Measurements from ENCODE around the gene ALDOC. TPM values are rescaled to one million over a fixed set of nuclear protein-coding genes. Genes with fewer than 3 reads are reported as not detected.

ALDOC gene
- total and polyA plus RNA-seq, 2 donors (not counting 1 experiment from before 2014, with no cell fraction given), result 16.7 to 26.6 TPM

DNA sequence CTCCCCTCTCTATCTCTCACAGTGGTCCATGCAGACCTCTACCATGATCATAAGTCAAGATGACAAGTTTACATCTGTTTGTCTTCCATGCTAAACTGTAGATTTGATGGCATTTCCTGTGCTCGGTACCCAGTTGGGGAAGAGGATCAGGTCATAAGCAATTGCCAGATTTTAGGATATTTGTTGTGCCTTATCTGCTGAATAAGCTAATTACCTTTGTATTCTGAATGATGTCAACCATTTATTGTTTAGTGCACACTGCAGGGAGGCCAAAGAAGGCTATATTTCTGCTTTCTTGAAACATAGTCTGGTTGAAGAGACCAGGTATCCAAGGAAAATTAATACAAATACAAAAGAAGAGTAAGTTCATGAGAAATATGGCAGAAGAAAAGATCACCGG lies 5.8 kb upstream of the ALDOC start:
- TF ChIP-seq, protein P1, sequence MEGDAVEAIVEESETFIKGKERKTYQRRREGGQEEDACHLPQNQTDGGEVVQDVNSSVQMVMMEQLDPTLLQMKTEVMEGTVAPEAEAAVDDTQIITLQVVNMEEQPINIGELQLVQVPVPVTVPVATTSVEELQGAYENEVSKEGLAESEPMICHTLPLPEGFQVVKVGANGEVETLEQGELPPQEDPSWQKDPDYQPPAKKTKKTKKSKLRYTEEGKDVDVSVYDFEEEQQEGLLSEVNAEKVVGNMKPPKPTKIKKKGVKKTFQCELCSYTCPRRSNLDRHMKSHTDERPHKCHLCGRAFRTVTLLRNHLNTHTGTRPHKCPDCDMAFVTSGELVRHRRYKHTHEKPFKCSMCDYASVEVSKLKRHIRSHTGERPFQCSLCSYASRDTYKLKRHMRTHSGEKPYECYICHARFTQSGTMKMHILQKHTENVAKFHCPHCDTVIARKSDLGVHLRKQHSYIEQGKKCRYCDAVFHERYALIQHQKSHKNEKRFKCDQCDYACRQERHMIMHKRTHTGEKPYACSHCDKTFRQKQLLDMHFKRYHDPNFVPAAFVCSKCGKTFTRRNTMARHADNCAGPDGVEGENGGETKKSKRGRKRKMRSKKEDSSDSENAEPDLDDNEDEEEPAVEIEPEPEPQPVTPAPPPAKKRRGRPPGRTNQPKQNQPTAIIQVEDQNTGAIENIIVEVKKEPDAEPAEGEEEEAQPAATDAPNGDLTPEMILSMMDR (IDR thresholded peaks at IDR 0.05), result no peak
- TF ChIP-seq EZH2 (IDR thresholded peaks at IDR 0.05; ENCODE audit: borderline replicate concordance, insufficient read depth, low read depth, low read length, poor library complexity, severe bottlenecking), result no peak
- Mint-ChIP-seq H3K27me3 (no peaks in the 10 kb centered on the region), H3K27ac (no peak overlapping the region), H3K4me1 (no peaks in the 10 kb centered on the region), H3K9me3 (ENCODE audit: insufficient read depth) (no peaks in the 10 kb centered on the region), H3K4me3 (no peak overlapping the region)
- POLR2A ChIA-PET, result no interaction called here
- CTCF ChIA-PET, result no interaction called here
- no peak overlapping the region for H2AFZ ChIP-seq (ENCODE audit: insufficient read depth, low read depth, low read length, poor library complexity, severe bottlenecking)
- H4K20me1 ChIP-seq (ENCODE audit: control insufficient read depth, insufficient read depth, low read length, poor library complexity, severe bottlenecking), result no peaks in the 10 kb centered on the region
- H3K27me3 ChIP-seq (replicated peaks in 1 of 4; ENCODE audit: control extremely low read depth in 1 of 4, control insufficient read depth in 3 of 4, insufficient read depth in 4 of 4, low read length in 3 of 4), result no peaks in the 10 kb centered on the region
- H3K9ac ChIP-seq (ENCODE audit: low read length), result no peak overlapping the region
- no peaks in the 10 kb centered on the region for H3K4me1 ChIP-seq (ENCODE audit: control insufficient read depth in 2 of 2, insufficient read depth in 2 of 2, low read length in 2 of 2)
- no peak overlapping the region for H3K4me2 ChIP-seq (replicated peaks; ENCODE audit: low read depth, low read length, poor library complexity, severe bottlenecking)
- intact Hi-C loops (cut with micrococcal nuclease), result no loop called here
- no peaks in the 10 kb centered on the region for H3K9me3 ChIP-seq (ENCODE audit: control extremely low read depth in 1 of 3, control insufficient read depth in 2 of 3, insufficient read depth in 1 of 3, low read length in 2 of 3)
- DNase-seq (no peak), ATAC-seq (ENCODE audit: low read depth) (no peak)
- no peaks in the 10 kb centered on the region for H3K79me2 ChIP-seq (ENCODE audit: control insufficient read depth, insufficient read depth, low read length)
- 100% methylated on average over 1 of the region's 2 CpGs for WGBS (ENCODE audit: insufficient coverage)
- peaks cover 0 to 7% of the 10 kb centered on the region in 2 experiments for H3K36me3 ChIP-seq (replicated peaks in 1 of 2; ENCODE audit: control extremely low read depth in 1 of 2, control insufficient read depth in 1 of 2, extremely low read depth in 1 of 2, insufficient read depth in 2 of 2, low read length in 1 of 2)
- H3K27ac ChIP-seq (ENCODE audit: low read length in 2 of 2), result no peak overlapping the region
- H3K4me3 ChIP-seq (ENCODE audit: control extremely low read depth in 1 of 5, extremely low read depth in 1 of 5, insufficient read depth in 1 of 5, low read depth in 2 of 5, low read length in 4 of 5), result no peak overlapping the region

- Histone ChIP-seq H3K4me1 (ENCODE audit: control insufficient read depth in 2 of 2, insufficient read depth in 2 of 2, low read length in 2 of 2) (peaks cover 7 to 13% of the 10 kb centered on the region in 2 donors), H2AFZ (ENCODE audit: insufficient read depth, low read depth, low read length, poor library complexity, severe bottlenecking) (no peak overlapping the region), H3K27me3 (replicated peaks in 1 of 4; ENCODE audit: control extremely low read depth in 1 of 4, control insufficient read depth in 3 of 4, insufficient read depth in 4 of 4, low read length in 3 of 4) (no peaks in the 10 kb centered on the region), H3K9ac (ENCODE audit: low read length) (no peak overlapping the region), H3K9me3 (ENCODE audit: control extremely low read depth in 1 of 3, control insufficient read depth in 2 of 3, insufficient read depth in 1 of 3, low read length in 2 of 3) (no peaks in the 10 kb centered on the region), H3K4me2 (replicated peaks; ENCODE audit: low read depth, low read length, poor library complexity, severe bottlenecking) (no peak overlapping the region), H3K79me2 (ENCODE audit: control insufficient read depth, insufficient read depth, low read length) (peaks cover 6% of the 10 kb centered on the region), H3K36me3 (replicated peaks in 1 of 2; ENCODE audit: control extremely low read depth in 1 of 2, control insufficient read depth in 1 of 2, extremely low read depth in 1 of 2, insufficient read depth in 2 of 2, low read length in 1 of 2) (peaks cover 0 to 6% of the 10 kb centered on the region in 2 experiments), H4K20me1 (ENCODE audit: control insufficient read depth, insufficient read depth, low read length, poor library complexity, severe bottlenecking) (no peaks in the 10 kb centered on the region), H3K4me3 (ENCODE audit: control extremely low read depth in 1 of 5, extremely low read depth in 1 of 5, insufficient read depth in 1 of 5, low read depth in 2 of 5, low read length in 4 of 5) (no peak overlapping the region), H3K27ac (ENCODE audit: low read length in 2 of 2) (no peak overlapping the region)
- POLR2A ChIA-PET, result no interaction called here
- H3K27ac Mint-ChIP-seq, result no peak overlapping the region
- peaks cover 11% of the 10 kb centered on the region for H3K4me1 Mint-ChIP-seq
- WGBS (ENCODE audit: insufficient coverage), result no CpG with 5 or more reads among the region's 3 CpGs
- TF ChIP-seq, protein P1 (IDR thresholded peaks at IDR 0.05), result no peak
- TF ChIP-seq EZH2 (IDR thresholded peaks at IDR 0.05; ENCODE audit: borderline replicate concordance, insufficient read depth, low read depth, low read length, poor library complexity, severe bottlenecking), result no peak
- H3K27me3 Mint-ChIP-seq, result no peaks in the 10 kb centered on the region
- no peak overlapping the region for H3K4me3 Mint-ChIP-seq
- no peaks in the 10 kb centered on the region for H3K9me3 Mint-ChIP-seq (ENCODE audit: insufficient read depth)
- CTCF ChIA-PET, result no interaction called here
- intact Hi-C loops (cut with micrococcal nuclease), result no loop called here
- DNase-seq (no peak), ATAC-seq (ENCODE audit: low read depth) (no peak)
These were observed 4.3 kb upstream of the ALDOC start for GRCh38 chr17:28580959-28581358.

Data from B cell (primary cell).